ENCODE measurements around the gene GNAL. TPM values are rescaled to one million over a fixed set of nuclear protein-coding genes. Genes with fewer than 3 reads are reported as not detected.

GNAL gene
- total RNA-seq, 1 experiment from 2014 or later = 24.0 TPM

DNA sequence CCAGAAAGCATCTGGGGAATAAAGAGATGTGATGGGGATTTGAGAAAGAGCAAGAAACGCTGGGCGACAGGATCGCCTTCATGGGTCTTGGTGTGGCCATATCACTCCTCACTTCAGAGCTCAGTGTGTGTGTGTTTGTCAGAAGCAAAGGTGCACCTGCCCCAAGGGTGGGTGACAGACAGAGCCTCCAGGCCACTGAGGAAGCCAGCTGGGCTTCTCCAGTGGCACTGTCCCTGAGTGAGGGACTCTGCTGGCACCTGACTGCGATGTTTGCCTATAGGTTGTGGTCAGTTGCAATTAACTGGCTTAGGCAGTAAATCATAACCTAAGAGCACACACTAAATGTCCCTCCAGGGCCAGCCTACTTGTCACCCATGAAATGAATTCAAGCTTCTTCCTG is 23.5 kb upstream of the GNAL start:
- Histone ChIP-seq H2BK5ac (ENCODE audit: insufficient read length, low read length) (no peak overlapping the region), H3K56ac (ENCODE audit: insufficient read length, low read depth, low read length) (no peak overlapping the region), H3K79me1 (ENCODE audit: insufficient read depth, low read depth, low read length, poor library complexity, severe bottlenecking) (no peaks in the 10 kb centered on the region), H3K14ac (ENCODE audit: insufficient read depth, low read length) (no peak overlapping the region), H3K79me2 (ENCODE audit: insufficient read depth, low read length) (no peaks in the 10 kb centered on the region), H3K9ac (ENCODE audit: extremely low read depth, insufficient read length, low read length) (no peak overlapping the region), H4K91ac (ENCODE audit: insufficient read length, low read depth, low read length) (no peak overlapping the region), H2BK120ac (ENCODE audit: low read depth, low read length, poor library complexity, severe bottlenecking) (no peak overlapping the region), H3K23ac (ENCODE audit: insufficient read length, low read depth, low read length) (no peak overlapping the region), H2BK15ac (ENCODE audit: low read depth, low read length) (no peak overlapping the region), H4K8ac (replicated peaks; ENCODE audit: insufficient read length, low read depth, low read length) (no peak overlapping the region), H3K4me1 (ENCODE audit: insufficient read depth, low read length) (peaks cover 3% of the 10 kb centered on the region; the same call in 1 of the 2 replicates), H2AK5ac (ENCODE audit: insufficient read length, low read length) (no peak overlapping the region), H3K4ac (ENCODE audit: low read depth, low read length) (no peak overlapping the region), H2BK20ac (ENCODE audit: low read depth, low read length, poor library complexity, severe bottlenecking) (no peak overlapping the region), H3K4me2 (ENCODE audit: insufficient read depth, insufficient read length, low read length) (no peak overlapping the region), H2AFZ (ENCODE audit: low read length) (no peak overlapping the region), H3T11ph (ENCODE audit: low read length) (no peak overlapping the region), H4K5ac (ENCODE audit: insufficient read length, low read depth, low read length) (no peak overlapping the region), H3K9me3 (ENCODE audit: control insufficient read depth, low read depth, low read length) (no peaks in the 10 kb centered on the region), H3K27ac (ENCODE audit: insufficient read length, low read depth, low read length) (no peak overlapping the region), H3K23me2 (ENCODE audit: insufficient read length, low read depth, low read length, poor library complexity, severe bottlenecking) (no peaks in the 10 kb centered on the region), H4K20me1 (ENCODE audit: control insufficient read depth, insufficient read depth, insufficient read length) (no peaks in the 10 kb centered on the region), H2BK12ac (ENCODE audit: insufficient read length, low read depth, low read length) (no peak overlapping the region), H3K18ac (ENCODE audit: insufficient read length, low read depth, low read length) (no peak overlapping the region), H3K27me3 (ENCODE audit: insufficient read depth, low read length) (no peaks in the 10 kb centered on the region)
- H3K27me3 Mint-ChIP-seq (ENCODE audit: low read depth) = peaks cover 8% of the 10 kb centered on the region
- WGBS (ENCODE audit: extremely low coverage, insufficient read length, low lambda C conversion rate) = no CpG with 5 or more reads among the region's 4 CpGs
- H3K36me3 Mint-ChIP-seq (ENCODE audit: insufficient read depth in 1 of 3, low read depth in 3 of 3) = no peaks in the 10 kb centered on the region
- TF ChIP-seq, protein P1, sequence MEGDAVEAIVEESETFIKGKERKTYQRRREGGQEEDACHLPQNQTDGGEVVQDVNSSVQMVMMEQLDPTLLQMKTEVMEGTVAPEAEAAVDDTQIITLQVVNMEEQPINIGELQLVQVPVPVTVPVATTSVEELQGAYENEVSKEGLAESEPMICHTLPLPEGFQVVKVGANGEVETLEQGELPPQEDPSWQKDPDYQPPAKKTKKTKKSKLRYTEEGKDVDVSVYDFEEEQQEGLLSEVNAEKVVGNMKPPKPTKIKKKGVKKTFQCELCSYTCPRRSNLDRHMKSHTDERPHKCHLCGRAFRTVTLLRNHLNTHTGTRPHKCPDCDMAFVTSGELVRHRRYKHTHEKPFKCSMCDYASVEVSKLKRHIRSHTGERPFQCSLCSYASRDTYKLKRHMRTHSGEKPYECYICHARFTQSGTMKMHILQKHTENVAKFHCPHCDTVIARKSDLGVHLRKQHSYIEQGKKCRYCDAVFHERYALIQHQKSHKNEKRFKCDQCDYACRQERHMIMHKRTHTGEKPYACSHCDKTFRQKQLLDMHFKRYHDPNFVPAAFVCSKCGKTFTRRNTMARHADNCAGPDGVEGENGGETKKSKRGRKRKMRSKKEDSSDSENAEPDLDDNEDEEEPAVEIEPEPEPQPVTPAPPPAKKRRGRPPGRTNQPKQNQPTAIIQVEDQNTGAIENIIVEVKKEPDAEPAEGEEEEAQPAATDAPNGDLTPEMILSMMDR (conservative IDR thresholded peaks at IDR 0.05) = no peak
- H3K9me3 Mint-ChIP-seq = no peaks in the 10 kb centered on the region
- H3K27ac Mint-ChIP-seq = no peak overlapping the region
- H3K4me3 Mint-ChIP-seq = no peak overlapping the region
- no peak for DNase-seq
- peaks cover 26 to 33% of the 10 kb centered on the region in 2 experiments for H3K4me1 Mint-ChIP-seq
